LNCAP (cell line): ENCODE results near the gene LRRN2.

Source experiments
- TF ChIP-seq, protein P1 (sequence below): fragments of 450-650 bp; IDR thresholded peaks from 2 replicates; pipeline ENCODE4 v1.5.1; 2017; ENCODE audit warnings: mild to moderate bottlenecking

Gene LRRN2

DNA sequence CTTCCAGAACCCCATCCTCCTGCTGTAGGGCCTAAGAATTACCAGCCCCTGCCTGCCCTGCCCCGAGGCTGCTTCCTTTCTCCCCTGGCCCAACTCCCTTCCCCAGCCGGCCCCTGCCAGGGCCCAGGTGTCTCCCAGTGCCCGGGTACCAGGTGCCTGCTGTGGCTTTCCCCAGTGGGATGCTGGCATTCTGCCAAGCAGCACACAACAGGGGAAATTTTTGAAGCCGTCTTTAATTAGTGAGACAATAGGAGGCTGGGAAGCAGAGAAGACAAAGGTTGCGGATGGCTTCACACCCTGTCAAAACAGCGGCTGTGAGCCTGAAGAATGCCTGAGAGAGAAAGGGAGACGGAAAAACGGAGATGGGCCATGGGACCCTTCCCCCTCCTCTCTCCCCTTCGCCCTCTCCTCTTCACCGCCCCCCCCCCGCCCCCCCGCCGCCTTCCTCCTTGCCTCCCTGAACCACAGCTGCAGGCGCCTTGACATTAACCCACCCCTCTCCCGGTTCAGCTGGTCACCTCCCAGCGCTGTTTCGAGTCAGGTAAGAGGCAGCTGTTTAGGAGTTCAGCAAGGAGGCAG, 33.6 kb downstream of the LRRN2 start:
- TF ChIP-seq, protein P1, sequence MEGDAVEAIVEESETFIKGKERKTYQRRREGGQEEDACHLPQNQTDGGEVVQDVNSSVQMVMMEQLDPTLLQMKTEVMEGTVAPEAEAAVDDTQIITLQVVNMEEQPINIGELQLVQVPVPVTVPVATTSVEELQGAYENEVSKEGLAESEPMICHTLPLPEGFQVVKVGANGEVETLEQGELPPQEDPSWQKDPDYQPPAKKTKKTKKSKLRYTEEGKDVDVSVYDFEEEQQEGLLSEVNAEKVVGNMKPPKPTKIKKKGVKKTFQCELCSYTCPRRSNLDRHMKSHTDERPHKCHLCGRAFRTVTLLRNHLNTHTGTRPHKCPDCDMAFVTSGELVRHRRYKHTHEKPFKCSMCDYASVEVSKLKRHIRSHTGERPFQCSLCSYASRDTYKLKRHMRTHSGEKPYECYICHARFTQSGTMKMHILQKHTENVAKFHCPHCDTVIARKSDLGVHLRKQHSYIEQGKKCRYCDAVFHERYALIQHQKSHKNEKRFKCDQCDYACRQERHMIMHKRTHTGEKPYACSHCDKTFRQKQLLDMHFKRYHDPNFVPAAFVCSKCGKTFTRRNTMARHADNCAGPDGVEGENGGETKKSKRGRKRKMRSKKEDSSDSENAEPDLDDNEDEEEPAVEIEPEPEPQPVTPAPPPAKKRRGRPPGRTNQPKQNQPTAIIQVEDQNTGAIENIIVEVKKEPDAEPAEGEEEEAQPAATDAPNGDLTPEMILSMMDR = no peak

DNA sequence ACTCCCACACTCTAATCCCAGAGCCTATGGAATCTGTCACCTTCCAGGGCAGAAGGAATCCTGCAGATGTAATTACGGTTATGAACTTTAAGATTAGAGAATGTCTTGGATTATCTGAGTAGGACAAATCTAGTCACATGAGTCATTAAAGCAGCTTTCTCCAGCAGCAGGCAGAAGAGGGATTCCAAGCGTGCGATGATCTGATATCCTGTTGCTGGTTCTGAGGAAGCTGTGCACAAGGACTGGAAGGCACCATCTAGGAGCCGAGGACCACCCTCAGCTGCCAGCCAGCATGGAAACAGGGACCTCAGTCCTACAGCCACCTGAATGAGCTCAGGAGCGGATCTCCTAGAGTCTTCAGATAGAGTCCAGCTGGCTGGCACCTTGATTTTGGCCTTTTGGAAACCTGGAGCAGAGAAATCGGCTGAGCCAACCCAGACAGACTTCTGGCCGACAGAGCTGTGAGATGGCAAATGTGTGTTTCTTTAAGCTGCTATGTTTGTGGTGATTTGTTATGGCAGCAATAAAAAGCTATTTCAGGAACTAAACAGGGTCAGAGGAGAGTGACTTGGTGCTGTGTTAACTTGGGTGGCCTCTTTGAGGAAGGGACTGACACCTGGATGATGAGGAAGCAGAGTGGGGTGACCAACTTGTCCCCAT, 34.5 kb downstream of the LRRN2 start:
- TF ChIP-seq, protein P1 = no peak

DNA sequence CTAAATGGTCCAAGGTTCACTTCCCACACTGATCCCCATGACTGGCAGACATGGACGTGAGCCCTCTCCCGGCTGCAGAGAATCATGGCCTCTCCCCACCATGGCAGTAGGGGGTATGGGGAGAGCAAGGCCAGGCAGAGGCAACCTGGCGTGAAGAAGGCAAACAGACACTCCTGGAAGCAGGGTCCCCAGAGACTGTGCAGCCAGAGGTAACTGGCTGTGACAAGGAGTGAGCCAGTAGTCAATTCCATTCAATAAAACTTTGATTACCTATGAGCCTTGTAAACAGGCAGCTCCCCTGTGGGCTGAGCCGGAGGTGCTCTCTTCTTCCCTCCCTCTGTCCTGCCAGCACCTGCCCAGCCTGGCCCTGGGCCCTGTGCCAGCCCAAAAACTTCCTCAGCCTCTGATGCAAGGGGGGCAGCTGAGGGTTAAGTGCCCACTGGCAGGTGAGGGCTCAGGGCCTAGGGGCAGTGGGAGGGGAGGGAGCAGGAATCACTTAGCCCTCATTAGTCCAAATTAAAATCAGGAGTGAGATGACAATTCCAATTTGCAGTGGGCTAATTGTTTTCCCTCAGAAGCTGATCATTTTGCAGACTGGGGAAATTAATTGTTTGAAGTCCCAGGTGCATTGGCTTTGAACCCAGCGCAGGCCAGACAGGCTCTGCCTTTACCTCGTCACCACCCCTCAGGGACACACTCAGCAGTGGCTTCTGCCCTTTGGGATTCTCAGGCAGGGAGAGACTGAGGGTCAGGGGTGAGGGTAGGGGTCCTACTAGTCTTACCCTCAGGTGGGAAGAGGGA, 35.6 kb downstream of the LRRN2 start:
- TF ChIP-seq, protein P1 = no peak

DNA sequence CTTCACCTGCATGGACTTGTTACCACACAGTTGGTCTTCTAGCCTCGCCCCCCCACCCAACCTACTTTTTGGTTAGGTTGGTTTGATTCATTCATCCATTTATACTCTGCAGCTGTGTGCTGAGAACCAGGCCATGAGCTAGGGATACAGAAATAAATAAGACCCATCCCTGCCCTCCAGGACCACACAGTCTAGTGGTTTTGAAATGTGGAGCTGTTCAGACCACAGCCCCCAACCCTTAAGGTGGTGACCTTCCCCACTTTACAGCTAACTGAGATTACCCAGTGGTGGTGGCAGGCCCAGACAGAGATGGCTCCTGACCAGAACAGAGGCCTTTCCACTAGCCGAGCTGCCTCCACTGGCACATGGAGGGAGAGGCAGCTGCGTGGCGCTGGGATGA, 37.0 kb downstream of the LRRN2 start:
- TF ChIP-seq, protein P1 = no peak

DNA sequence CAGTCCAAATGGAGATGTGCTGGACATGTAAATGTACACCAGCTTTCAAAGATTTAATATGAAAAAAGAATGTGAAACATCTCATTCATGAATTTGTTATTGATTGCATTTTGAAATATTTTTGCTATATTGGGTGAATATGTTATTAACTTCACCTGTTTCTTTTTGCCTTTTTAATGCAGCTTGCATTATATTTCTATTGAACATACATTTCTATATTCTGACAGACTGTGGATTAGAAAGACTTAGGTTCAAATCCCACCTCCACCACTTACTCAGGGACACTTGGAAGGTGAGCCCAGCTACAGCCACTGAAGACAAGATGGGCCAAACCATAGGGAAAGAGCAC, 37.8 kb downstream of the LRRN2 start:
- TF ChIP-seq, protein P1 = no peak

DNA sequence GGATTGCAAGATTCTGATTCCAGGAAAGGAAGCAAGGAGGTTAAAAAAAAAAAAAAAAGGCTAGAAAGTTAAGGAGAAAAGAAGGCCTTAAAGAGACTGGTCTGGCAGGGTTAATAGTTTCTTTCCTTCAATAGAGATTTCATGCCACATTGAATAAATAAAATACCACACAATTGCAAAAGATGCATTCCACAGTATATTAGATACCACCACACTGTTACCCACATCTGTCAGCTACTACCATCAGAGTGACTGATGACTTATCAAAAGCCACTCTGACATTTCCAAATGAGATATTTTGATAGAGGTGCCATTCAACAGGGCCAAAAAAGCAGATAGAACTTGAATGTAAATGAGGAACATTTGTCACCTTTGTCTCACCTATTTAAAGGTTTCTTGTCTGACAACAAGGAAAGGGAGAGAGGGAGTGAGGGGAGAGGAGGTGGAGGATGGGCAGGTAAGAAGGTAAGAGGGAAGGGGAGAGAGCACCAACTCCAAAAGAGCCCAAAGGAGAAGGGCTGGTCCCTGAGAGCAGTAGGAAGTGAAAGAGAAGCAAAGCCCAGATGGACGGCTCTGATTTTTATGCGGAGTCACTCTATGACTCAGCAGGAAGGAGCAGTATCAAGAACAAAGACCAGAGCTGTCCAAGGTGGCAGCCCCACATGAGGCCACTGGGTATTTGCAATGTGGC, 38.3 kb downstream of the LRRN2 start:
- TF ChIP-seq, protein P1 = no peak

DNA sequence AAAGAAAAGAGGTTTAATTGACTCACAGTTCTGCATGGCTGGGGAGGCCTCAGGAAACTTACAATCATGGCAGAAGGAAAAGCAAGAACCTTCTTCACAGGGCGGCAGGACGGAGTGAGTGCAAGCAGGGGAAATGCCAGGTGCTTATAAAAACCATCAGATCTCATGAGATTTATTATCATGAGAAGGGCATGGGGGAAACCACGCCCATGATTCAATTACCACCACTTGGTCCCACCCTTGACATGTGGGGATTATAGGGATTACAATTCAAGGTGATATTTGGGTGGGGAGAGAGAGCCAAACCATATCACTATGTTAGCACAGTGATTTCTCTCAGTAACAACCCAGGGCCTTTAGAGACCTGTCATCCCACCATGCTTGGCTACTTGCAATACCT, 39.9 kb downstream of the LRRN2 start:
- TF ChIP-seq, protein P1 = no peak
